SK-N-SH (cell line): ENCODE data around the gene OR9Q1.

ENCODE experiments used
- CTCF ChIP-seq: fragments of 200-600 bp; sonication (generic); IDR thresholded peaks from 2 replicates; pipeline ENCODE4 v1.6.1; 2017; ENCODE audit warnings: antibody characterized with exemption, mild to moderate bottlenecking, moderate library complexity
- EP300 ChIP-seq, 2 experiments: IDR thresholded peaks; 2 replicates each; pipeline versions ENCODE4 v1.4.0 to v1.6.1; 2012; ENCODE audit warnings: borderline replicate concordance in 1 of 2, low read depth in 1 of 2, low read length in 1 of 2
- EZH2phosphoT487 ChIP-seq: fragments of 200-600 bp; sonication (generic); IDR thresholded peaks from 2 replicates; pipeline ENCODE4 v1.6.1; 2017; ENCODE audit warnings: low read depth, mixed run types, mild to moderate bottlenecking, antibody characterized with exemption, moderate library complexity, borderline replicate concordance
- FOXM1 ChIP-seq: IDR thresholded peaks from 2 replicates; pipeline ENCODE4 v1.4.0; 2012; ENCODE audit warnings: low read depth, mild to moderate bottlenecking
- GABPA ChIP-seq: IDR thresholded peaks from 2 replicates; pipeline ENCODE4 v1.4.0; 2012; ENCODE audit warnings: low read depth, mild to moderate bottlenecking
- GATA2 ChIP-seq: sonication (generic); formaldehyde crosslinking; IDR thresholded peaks from 2 replicates; pipeline ENCODE4 v1.5.0; 2020; ENCODE audit warnings: mild to moderate bottlenecking, missing genetic modification reagents
- POLR2AphosphoS5 ChIP-seq: IDR thresholded peaks from 2 replicates; pipeline ENCODE4 v1.6.1; 2012; ENCODE audit warnings: low read depth, low read length
- RFX5 ChIP-seq: IDR thresholded peaks from 2 replicates; pipeline ENCODE4 v1.6.1; 2012; ENCODE audit warnings: mild to moderate bottlenecking, improper control_type of control experiment, low read length
- TEAD4 ChIP-seq: IDR thresholded peaks from 2 replicates; pipeline ENCODE4 v1.4.0; 2012; ENCODE audit warnings: mild to moderate bottlenecking, borderline replicate concordance; ENCODE audit not compliant: insufficient read depth
- USF1 ChIP-seq: IDR thresholded peaks from 2 replicates; pipeline ENCODE4 v1.4.0; 2012; ENCODE audit warnings: low read depth, borderline replicate concordance
- ZBTB33 ChIP-seq: IDR thresholded peaks from 2 replicates; pipeline ENCODE4 v1.4.0; 2012; ENCODE audit warnings: low read depth, borderline replicate concordance

GRCh38 chr11:58121096-58121495 lies 97.4 kb downstream of the OR9Q1 start:
- TF ChIP-seq FOXM1 = no peak
- TF ChIP-seq CTCF = no peak
- TF ChIP-seq ZBTB33 = no peak
- TF ChIP-seq EZH2phosphoT487 = no peak
- no peak for TF ChIP-seq USF1
- no peak for TF ChIP-seq POLR2AphosphoS5
- no peak for TF ChIP-seq GATA2 (CRISPR knock-in tag)
- no peak for TF ChIP-seq RFX5
- TF ChIP-seq TEAD4 = no peak
- no peak for TF ChIP-seq EP300 (IDR thresholded peaks at IDR 0.05; ENCODE audit: borderline replicate concordance in 1 of 2, low read depth in 1 of 2, low read length in 1 of 2)
- no peak for TF ChIP-seq GABPA
